K562 (cell line): Measurements from ENCODE around the gene AK4. TPM values are rescaled to one million over a fixed set of nuclear protein-coding genes. Genes with fewer than 3 reads are reported as not detected.

Experiments used
- AFF1 ChIP-seq, 2 experiments: fragments of 450-650 bp; IDR thresholded peaks; 2 replicates each; pipeline ENCODE4 v1.6.1; 2018; ENCODE audit warnings: mild to moderate bottlenecking in 2 of 2, low read depth in 1 of 2; ENCODE audit not compliant: partially characterized antibody in 2 of 2
- ARID3A ChIP-seq: IDR thresholded peaks from 2 replicates; pipeline ENCODE4 v1.6.1; 2012; ENCODE audit warnings: low read depth, low read length, improper control_type of control experiment, borderline replicate concordance
- CEBPG ChIP-seq, 3 experiments: fragments of 200-800 bp in 1 of 3; sonication (Bioruptor generic) in 1 of 3; sonication (generic) in 1 of 3; formaldehyde crosslinking in 1 of 3; IDR thresholded peaks in 2 of 3; conservative IDR thresholded peaks in 1 of 3; 2 replicates each; pipeline versions ENCODE4 v1.6.1 to v1.8.0; 2016 to 2022; ENCODE audit warnings: missing compliant biosample characterization in 2 of 3, missing genetic modification characterization in 2 of 3, mild to moderate bottlenecking in 1 of 3, missing genetic modification reagents in 1 of 3
- FOXK2 ChIP-seq, 2 experiments: fragments of 450-650 bp; IDR thresholded peaks in 1 of 2; conservative IDR thresholded peaks in 1 of 2; 2 replicates each; pipeline ENCODE4 v1.6.1; 2016; ENCODE audit warnings: low read depth in 2 of 2, mild to moderate bottlenecking in 1 of 2
- JUN ChIP-seq, 2 experiments: sonication (generic) in 1 of 2; formaldehyde crosslinking in 1 of 2; IDR thresholded peaks; 2 replicates each; pipeline versions ENCODE4 v1.6.1 to v1.8.0; 2012 to 2022; ENCODE audit warnings: borderline replicate concordance in 2 of 2, mild to moderate bottlenecking in 2 of 2, improper control_type of control experiment in 1 of 2, low read depth in 1 of 2, low read length in 1 of 2, missing genetic modification reagents in 1 of 2
- JUND ChIP-seq, 2 experiments: IDR thresholded peaks; 2 replicates in 1 of 2; 3 replicates in 1 of 2; pipeline ENCODE4 v1.6.1; 2011; ENCODE audit warnings: borderline replicate concordance in 2 of 2, low read depth in 2 of 2, low read length in 2 of 2, improper control_type of control experiment in 1 of 2, missing biosample characterization in 1 of 2, missing genetic modification characterization in 1 of 2, missing genetic modification reagents in 1 of 2
- MCM2 ChIP-seq: fragments of 450-650 bp; IDR thresholded peaks from 2 replicates; pipeline ENCODE4 v1.6.1; 2017; ENCODE audit warnings: low read depth, mild to moderate bottlenecking
- NBN ChIP-seq: fragments of 450-650 bp; IDR thresholded peaks from 2 replicates; pipeline ENCODE4 v1.6.1; 2016; ENCODE audit warnings: low read depth, mild to moderate bottlenecking
- RAD51 ChIP-seq: fragments of 450-650 bp; IDR thresholded peaks from 2 replicates; pipeline ENCODE4 v1.7.1; 2016; ENCODE audit warnings: low read depth, mild to moderate bottlenecking, borderline replicate concordance
- SOX6 ChIP-seq: fragments of 450-650 bp; IDR thresholded peaks from 2 replicates; pipeline ENCODE4 v1.6.1; 2014; ENCODE audit warnings: mild to moderate bottlenecking
- TCF3 ChIP-seq: sonication (generic); formaldehyde crosslinking; IDR thresholded peaks from 2 replicates; pipeline ENCODE4 v1.4.0; 2020; ENCODE audit warnings: mild to moderate bottlenecking, missing genetic modification reagents
- ZNF384 ChIP-seq: IDR thresholded peaks from 2 replicates; pipeline ENCODE4 v1.6.1; 2012; ENCODE audit warnings: low read depth, low read length, improper control_type of control experiment
- ZNF592 ChIP-seq: fragments of 450-650 bp; IDR thresholded peaks from 2 replicates; pipeline ENCODE4 v1.6.1; 2017; ENCODE audit warnings: antibody characterized with exemption, mild to moderate bottlenecking
- polyA plus RNA-seq, 8 experiments: library from polyadenylated mRNA; depleted of rRNA in 4 of 8; stranded (reverse) in 5 of 8; unstranded in 3 of 8; fragments of >200 nt; fragmentation: Nextera tagmentation in 2 of 8; fragmentation: Illumina TruSeq in 1 of 8; extraction: Ambion mirVana in 2 of 8; extraction: Trizol in 1 of 8; gene quantifications; 2 replicates each; pipeline versions ENCODE4 v1.2.1 to v1.2.3, GENCODE V29; 2011 to 2014; ENCODE audit warnings: inconsistent platforms in 1 of 8, missing spikeins in 1 of 8
- total RNA-seq, 7 experiments: library from RNA; depleted of rRNA in 6 of 7; stranded (reverse); fragments of >200 nt in 6 of 7; fragmentation: Illumina TruSeq in 2 of 7; extraction: Trizol in 2 of 7; gene quantifications; 2 replicates each; pipeline versions ENCODE4 v1.2.1 to v1.2.3, GENCODE V29; 2011 to 2021; ENCODE audit warnings: low replicate concordance in 1 of 7

Gene AK4
- total and polyA plus RNA-seq, 9 of the 15 experiments (the other 6 are each of a cell fraction or from before 2014, with no cell fraction given): 10.4 to 96.6 (median 21.5) TPM

- TF ChIP-seq NBN: 0 out of 2 replicates have a peak, but pooled peaks have one; percentile 22
- peak; percentile 17 to 41; a peak in 1 of 4 replicates for TF ChIP-seq FOXK2 (conservative IDR thresholded peaks at IDR 0.05 in 1 of 2, IDR thresholded peaks at IDR 0.05 in 1 of 2; ENCODE audit: low read depth in 2 of 2)
- TF ChIP-seq CEBPG (CRISPR knock-in tag; IDR thresholded peaks at IDR 0.05): peak; percentile 72; the same call in 1 of the 2 replicates
- TF ChIP-seq CEBPG (tag; conservative IDR thresholded peaks at IDR 0.05 in 1 of 2, IDR thresholded peaks at IDR 0.05 in 1 of 2): 0 out of 4 replicates have a peak, but pooled peaks of 1 of the 2 experiments have one; percentile 15
- TF ChIP-seq MCM2: no peak
- peak; percentile 74 for TF ChIP-seq ZNF384
- 0 out of 2 replicates have a peak, but pooled peaks have one; percentile 10 for TF ChIP-seq SOX6
- TF ChIP-seq RAD51: 0 out of 2 replicates have a peak, but pooled peaks have one; percentile 11
- TF ChIP-seq JUN (IDR thresholded peaks at IDR 0.05; ENCODE audit: borderline replicate concordance, low read depth, low read length): 0 out of 2 replicates have a peak, but pooled peaks have one; percentile 19
- TF ChIP-seq JUN (CRISPR knock-in tag; IDR thresholded peaks at IDR 0.05; ENCODE audit: borderline replicate concordance): no peak
- TF ChIP-seq JUND (IDR thresholded peaks at IDR 0.05; ENCODE audit: borderline replicate concordance, low read depth, low read length): peak; percentile 57; the same call in 1 of the 2 replicates
- peak; percentile 61; the same call in 1 of the 3 replicates for TF ChIP-seq JUND (tag; IDR thresholded peaks at IDR 0.05; ENCODE audit: borderline replicate concordance, low read depth, low read length)
- no peak for TF ChIP-seq AFF1 (IDR thresholded peaks at IDR 0.05; ENCODE audit: low read depth in 1 of 2, partially characterized antibody in 2 of 2)
- peak; percentile 74 for TF ChIP-seq ZNF592
- TF ChIP-seq TCF3: peak; percentile 26; the same call in 1 of the 2 replicates
- peak; percentile 84 for TF ChIP-seq ARID3A
These were observed 84.5 kb downstream of the AK4 start (continued) for GRCh38 chr1:65232461-65232990.
